GM19324 (cell line): ENCODE data around the gene DPEP2NB.
"Not testable (repeated sequence)": the region's sequence is repeated elsewhere in the genome, so short reads cannot be mapped to it uniquely, and the experiment has no call there.

Source experiments
- ATAC-seq: cut with Tn5 transposase; IDR thresholded peaks from one replicate; pipeline ENCODE4 v1.9.1; 2021; ENCODE audit warnings: mild to moderate bottlenecking, moderate library complexity; ENCODE audit not compliant: unreplicated experiment, low FRiP score

The DPEP2NB gene

GRCh38 chr16:67987460-67988160 is 28.1 kb downstream of the DPEP2NB start:
- no peak for ATAC-seq

GRCh38 chr16:67986949-67987348 is 28.8 kb downstream of the DPEP2NB start:
- ATAC-seq: no peak

DNA sequence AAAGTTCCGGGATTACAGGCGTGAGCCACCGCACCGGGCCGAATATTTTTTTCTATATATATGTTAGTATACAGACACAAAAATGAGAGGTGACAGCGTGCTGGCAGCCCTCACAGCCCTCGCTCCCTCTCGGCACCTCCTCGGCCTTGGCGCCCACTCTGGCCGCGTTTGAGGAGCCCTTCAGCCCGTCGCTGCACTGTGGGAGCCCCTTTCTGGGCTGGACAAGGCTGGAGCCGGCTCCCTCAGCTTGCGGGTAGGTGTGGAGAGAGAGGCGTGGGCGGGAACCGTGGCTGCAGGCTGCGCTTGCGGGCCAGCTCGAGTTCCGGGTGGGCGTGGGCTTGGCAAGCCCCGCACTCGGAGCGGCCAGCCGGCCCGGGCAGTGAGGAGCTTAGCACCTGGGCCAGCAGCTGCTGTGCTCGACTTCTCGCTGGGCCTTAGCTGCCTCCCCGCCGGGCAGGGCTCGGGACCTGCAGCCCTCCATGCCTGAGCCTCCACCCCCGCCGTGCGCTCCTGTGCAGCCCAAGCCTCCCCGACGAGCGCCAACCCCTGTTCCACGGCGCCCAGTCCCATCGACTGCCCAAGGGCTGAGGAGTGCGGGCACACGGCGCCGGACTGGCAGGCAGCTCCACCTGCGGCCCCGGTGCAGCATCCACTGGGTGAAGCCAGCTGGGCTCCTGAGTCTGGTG is 33.6 kb downstream of the DPEP2NB start:
- ATAC-seq: no peak

- ATAC-seq: no peak
These were observed 35.6 kb downstream of the DPEP2NB start, which contains the start of gene DPEP3 for GRCh38 chr16:67979955-67980678. Gene DPEP3, minus strand, starts transcription at chr16:67980499. Its CDS starts 119 bp downstream, at chr16:67980380.

DNA sequence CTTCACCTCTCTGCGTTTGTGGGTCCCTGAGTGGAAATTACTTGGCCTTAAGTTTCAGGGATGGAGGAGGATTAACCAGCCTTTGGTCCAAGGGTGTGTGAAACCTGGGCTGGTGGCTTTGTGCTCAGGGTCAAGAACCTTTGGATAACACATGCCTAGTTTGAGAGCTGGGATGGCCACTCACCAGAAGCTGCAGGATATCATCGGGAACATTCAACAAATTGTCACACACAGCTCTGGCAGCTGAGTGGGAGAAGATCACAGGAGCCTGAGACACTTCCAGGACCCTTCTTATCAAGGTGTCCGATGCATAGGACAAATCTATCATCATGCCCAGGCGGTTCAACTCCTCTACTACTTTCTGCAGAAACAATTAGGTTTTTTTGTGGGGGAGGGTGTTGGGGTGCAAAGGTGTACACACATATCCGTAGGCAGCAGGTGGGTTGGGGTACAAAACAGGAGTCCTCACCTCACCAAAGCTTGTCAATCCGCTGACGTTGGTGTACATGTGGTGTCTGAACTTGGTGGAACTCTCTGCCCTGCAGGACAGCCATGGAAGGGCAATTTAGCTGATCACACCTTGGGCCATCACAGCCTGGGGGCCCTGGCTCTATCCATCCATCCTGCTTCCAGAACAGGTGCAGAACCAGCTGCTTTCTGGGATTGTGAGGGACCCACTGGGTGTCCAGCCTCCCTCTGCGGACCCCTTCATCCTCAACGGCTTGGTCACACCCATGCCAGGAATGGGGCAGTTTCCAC is 38.1 kb downstream of the DPEP2NB start:
- no peak for ATAC-seq

DNA sequence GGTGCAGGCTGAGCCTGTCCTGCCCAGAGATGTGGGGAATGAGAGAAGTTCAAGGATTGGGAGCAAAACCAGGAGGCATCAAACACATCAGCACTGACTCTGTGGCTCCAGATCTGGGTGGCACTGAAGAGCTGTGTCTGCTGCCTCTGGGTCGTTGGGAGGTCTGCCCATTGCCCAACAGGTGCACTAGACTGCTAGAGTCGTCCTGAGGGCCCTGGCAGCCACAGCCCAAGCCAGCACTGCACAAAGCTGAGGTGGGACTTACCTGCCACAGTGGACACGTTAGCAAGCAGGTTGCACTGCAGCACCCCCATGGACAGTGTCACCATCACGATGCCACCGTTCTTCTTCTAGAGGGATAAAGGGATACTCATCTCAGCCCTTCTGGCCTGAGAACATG is 38.7 kb downstream of the DPEP2NB start:
- no peak for ATAC-seq

GRCh38 chr16:67976205-67976604 is 39.5 kb downstream of the DPEP2NB start:
- no peak for ATAC-seq

GRCh38 chr16:67975321-67976105 is 40.2 kb downstream of the DPEP2NB start:
- no peak for ATAC-seq

- ATAC-seq: not testable (repeated sequence)
These were observed 43.4 kb downstream of the DPEP2NB start for GRCh38 chr16:67972285-67972684.

GRCh38 chr16:67971111-67971510 is 44.6 kb downstream of the DPEP2NB start:
- no peak for ATAC-seq

DNA sequence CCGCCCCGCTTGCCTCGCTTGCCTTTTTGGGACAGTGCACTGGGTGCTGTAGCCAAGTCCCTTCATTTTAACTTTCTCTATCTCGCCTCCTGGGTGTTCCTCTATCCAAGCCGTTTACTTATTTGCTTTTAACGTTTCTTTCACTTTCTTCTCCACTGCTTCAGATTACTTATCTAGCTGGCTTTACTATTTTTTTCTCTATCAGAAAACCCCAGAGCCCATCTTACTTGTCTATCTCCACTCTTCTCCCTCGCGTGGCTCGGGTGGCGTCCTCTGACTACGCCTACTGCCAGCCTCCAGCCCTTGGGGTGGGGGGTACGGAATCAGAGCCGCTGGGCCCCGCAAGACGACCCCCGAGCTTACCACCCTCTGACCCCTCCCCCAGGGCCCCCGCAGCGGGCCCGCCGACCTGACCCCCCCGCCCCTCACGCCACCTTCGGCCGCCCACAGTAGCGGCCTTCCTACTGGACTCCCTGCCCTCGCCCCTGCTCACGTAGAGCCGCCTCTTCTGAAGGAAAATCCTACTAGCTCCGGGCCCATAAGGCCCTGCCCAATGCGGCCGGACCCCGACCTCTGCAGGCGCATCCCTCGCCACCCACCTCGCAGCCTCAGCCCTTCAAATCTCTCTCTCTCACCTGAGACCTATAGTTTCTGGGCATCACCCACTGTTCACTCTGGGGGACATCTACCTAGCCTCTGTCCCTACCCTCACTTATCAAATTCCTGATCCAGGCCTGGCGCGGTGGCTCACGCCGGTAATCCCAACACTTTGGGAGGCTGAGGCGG is 46.3 kb downstream of the DPEP2NB start:
- no peak for ATAC-seq

DNA sequence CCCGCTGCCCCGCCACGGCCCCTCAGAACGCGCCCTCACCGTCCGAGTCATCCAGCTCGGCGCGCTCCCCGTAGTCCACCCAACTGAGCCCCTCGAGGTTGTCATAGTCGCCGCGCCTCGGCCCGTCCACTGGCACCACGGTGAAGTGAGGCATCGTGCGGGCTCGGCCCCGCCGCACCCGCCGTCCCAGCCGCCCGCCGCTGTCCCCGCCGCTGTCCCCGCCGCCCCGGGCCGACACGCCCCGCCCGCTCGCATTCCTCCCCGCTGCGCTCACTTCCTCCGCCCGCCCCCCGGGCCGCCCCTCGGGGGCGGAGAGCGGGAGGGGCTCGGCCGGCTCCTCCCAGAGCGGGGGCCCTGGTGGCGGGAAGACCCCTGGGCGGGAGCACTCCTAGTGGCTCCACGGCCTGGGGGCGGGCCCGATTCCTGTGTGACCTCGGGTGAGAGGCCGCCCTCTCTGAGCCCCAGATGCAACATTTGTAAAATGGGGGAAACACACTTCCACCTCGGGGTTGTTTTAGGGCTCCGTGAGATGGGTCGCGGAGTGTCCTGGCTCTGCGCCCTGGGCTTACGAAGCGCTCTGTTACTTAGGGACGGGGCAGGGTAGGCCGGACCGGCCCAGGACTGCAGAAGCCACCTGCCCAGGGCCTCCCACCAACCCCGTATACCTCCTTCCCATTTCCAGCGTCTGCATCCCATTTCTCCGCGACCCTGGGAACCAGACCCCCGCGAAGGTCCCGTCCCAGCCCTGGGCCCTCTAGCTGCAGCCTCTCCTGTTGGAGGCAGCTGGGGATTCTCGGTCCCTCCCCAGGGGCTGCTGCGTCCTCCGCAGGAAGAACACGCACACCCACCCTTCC is 47.1 kb downstream of the DPEP2NB start, which contains the start of gene SLC12A4:
Gene SLC12A4, minus strand, starts transcription at position 238 of the 854 bp plus-strand sequence. Its CDS starts 84 bp downstream, at position 154.
- ATAC-seq: peak; percentile 69

DNA sequence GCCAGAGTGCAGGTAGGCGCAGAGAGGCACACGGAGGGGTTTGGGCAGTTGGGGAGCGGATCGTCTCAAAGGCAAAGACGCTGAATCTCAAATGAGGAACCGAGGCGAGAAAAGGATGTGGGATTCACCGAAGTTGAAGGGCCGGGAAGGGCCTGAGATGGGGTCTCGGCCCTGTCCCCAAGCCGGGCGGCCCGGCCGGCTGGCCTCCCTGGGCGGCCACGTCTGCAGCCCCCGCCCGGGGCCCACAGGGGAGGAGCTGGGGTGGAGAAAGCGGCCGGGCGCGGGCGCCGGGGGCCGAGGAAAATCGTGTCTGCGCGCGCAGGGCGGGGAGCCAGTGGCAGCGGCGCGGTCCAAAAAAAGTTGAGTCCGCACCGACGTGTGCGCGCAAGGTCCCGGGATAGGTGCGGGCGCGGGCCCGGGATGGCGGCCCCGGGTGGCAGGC is 47.7 kb downstream of the DPEP2NB start:
- peak; percentile 29 for ATAC-seq

GRCh38 chr16:67967183-67967957 is 48.3 kb downstream of the DPEP2NB start:
- ATAC-seq: no peak

DNA sequence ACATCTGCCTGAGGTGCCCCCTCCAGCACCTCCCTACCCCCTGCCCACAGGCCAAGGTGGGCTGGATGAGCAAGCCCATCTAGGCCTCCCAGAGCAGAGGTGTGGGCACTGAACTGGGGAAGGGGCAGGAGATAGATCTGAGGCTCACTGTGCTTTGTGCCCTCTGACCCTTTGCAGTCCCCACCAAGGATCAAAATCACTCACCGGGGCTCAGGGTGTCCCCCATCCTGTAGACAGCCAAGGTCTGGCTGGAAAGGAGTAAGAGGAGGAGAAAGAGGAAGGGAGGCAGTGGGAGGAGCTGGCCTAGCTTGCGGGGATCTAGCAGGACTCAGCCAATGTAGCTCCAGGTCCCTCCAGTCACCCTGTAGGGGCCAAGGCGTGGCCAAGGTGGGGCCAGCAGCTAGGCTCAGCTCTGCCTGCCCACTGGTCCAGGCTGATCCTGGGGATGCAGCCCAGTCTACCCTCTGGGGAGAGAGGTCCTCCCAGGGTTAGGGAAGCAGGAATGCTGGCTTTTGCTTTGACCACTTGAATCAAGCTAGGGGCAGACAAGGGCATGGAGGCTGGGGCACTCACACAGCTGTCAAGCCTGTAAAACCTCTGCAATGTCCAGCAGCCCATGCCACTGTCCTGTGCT is 49.0 kb downstream of the DPEP2NB start:
- ATAC-seq: no peak

- no peak for ATAC-seq
These were observed 49.8 kb downstream of the DPEP2NB start for GRCh38 chr16:67965668-67966548.
